ENCODE results near the gene JAKMIP1. TPM values are rescaled to one million over a fixed set of nuclear protein-coding genes. Genes with fewer than 3 reads are reported as not detected.

The JAKMIP1 gene
- total RNA-seq, 1 experiment from 2014 or later, result not detected

DNA sequence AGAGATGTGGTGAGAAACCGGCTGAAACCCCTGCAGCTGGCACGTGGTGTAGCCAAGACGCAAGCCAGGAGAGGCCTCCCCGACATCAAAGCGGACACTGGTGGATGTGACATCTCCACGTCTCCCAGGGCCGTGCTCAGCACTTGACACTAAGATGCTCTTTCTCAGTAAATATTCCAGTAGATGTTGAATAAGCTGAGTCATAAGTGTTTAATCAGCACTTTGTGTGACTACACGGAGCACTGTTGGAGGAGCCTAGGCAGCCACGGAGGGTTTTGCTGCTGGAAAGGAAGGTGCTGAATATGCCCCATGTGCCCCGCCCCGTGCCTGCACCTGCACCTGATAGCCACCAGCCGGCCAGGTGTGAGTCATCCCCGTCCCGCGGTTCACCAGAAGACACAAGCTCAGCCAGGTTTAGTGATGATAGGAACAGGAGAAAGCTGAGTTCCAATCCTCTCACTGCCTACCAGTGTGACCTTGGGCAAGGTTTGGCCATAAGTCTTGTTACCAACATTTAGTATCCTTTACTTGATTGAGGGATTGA is 153.1 kb downstream of the JAKMIP1 start (continued):
- TF ChIP-seq, protein P1, sequence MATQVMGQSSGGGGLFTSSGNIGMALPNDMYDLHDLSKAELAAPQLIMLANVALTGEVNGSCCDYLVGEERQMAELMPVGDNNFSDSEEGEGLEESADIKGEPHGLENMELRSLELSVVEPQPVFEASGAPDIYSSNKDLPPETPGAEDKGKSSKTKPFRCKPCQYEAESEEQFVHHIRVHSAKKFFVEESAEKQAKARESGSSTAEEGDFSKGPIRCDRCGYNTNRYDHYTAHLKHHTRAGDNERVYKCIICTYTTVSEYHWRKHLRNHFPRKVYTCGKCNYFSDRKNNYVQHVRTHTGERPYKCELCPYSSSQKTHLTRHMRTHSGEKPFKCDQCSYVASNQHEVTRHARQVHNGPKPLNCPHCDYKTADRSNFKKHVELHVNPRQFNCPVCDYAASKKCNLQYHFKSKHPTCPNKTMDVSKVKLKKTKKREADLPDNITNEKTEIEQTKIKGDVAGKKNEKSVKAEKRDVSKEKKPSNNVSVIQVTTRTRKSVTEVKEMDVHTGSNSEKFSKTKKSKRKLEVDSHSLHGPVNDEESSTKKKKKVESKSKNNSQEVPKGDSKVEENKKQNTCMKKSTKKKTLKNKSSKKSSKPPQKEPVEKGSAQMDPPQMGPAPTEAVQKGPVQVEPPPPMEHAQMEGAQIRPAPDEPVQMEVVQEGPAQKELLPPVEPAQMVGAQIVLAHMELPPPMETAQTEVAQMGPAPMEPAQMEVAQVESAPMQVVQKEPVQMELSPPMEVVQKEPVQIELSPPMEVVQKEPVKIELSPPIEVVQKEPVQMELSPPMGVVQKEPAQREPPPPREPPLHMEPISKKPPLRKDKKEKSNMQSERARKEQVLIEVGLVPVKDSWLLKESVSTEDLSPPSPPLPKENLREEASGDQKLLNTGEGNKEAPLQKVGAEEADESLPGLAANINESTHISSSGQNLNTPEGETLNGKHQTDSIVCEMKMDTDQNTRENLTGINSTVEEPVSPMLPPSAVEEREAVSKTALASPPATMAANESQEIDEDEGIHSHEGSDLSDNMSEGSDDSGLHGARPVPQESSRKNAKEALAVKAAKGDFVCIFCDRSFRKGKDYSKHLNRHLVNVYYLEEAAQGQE (IDR thresholded peaks at IDR 0.05; ENCODE audit: low read depth), result no peak
- TF ChIP-seq YY1 (IDR thresholded peaks at IDR 0.05; ENCODE audit: extremely low read depth, insufficient replicate concordance, low read depth, low read length), result no peak

DNA sequence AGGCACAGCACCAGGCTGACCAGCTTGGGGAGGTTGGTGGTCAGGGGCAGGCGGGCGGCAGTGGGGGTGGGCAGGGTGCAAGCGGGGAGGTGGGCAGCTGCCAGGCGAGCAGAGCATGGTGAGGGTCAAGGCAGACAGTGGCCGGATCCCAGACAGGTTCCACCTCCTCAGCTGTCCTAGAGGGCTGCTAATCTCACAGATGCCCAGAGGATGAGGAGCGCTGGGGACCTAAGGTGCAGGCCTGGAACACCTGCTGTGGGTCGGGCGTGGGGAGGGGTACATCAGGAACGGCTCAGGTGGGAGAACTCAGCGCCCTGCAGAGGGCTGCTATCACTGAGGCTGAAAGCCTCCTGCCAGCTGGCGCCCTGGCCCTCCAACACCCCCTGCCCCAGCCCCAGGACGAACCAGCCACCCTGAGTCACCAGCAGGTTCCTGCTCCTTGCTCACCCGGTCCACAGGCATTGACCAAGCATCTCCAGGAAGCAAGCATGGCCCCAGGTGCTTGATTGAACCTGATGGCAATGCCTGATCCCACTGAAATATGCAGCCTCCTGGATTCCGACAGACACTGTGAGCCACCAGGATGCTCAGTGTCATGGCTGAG is 153.7 kb downstream of the JAKMIP1 start:
- no peak for TF ChIP-seq CBX3 (IDR thresholded peaks at IDR 0.05; ENCODE audit: low read depth)
- no peak for TF ChIP-seq TCF7L2 (IDR thresholded peaks at IDR 0.05; ENCODE audit: borderline replicate concordance, extremely low read depth, insufficient read depth, insufficient read length)
- TF ChIP-seq SP1 (IDR thresholded peaks at IDR 0.05; ENCODE audit: low read depth), result no peak
- no peak for TF ChIP-seq CEBPB (IDR thresholded peaks at IDR 0.05; ENCODE audit: low read depth)
- no TSS peak for BruUV-seq (replicated peaks)
- ChIA-PET RAD21 (ENCODE audit: low non-redundant PET in 1 of 2, low total read pairs in 2 of 2, uncharacterized antibody in 2 of 2, unreplicated experiment in 2 of 2) (interaction anchor here in 1 of 2 experiments (0.6 kb wide), 1 partner anchor 41 kb away, joined by 3 read pairs; no protein-coding TSS in a partner anchor), POLR2A (no interaction called here), CTCF (interaction anchor here (1.0 kb wide), 1 partner anchor 49 kb away, joined by 5 read pairs; no protein-coding TSS in a partner anchor)
- Histone ChIP-seq H3K4me3 (replicated peaks in 1 of 2; ENCODE audit: low read depth in 1 of 2, low read length in 2 of 2) (no peak overlapping the region), H3K9me2 (ENCODE audit: insufficient read depth) (no peaks in the 10 kb centered on the region), H2AFZ (ENCODE audit: low read depth, low read length, poor library complexity, severe bottlenecking) (no peak overlapping the region), H3K9ac (ENCODE audit: low read length) (no peak overlapping the region), H3K4me2 (ENCODE audit: low read length) (no peak overlapping the region), H3K36me3 (ENCODE audit: control insufficient read depth in 1 of 2, insufficient read depth in 2 of 2, low read length in 2 of 2) (no peaks in the 10 kb centered on the region), H4K20me1 (ENCODE audit: insufficient read depth) (no peaks in the 10 kb centered on the region), H3K27me3 (ENCODE audit: insufficient read depth, low read length) (peaks cover 38% of the 10 kb centered on the region; the same call in 1 of the 2 replicates), H3K79me2 (ENCODE audit: insufficient read depth, low read length) (no peaks in the 10 kb centered on the region), H3K27ac (ENCODE audit: low read depth, low read length) (no peak overlapping the region), H3K9me3 (ENCODE audit: control insufficient read depth in 1 of 2, insufficient read depth in 1 of 2, low read depth in 1 of 2, low read length in 2 of 2) (no peaks in the 10 kb centered on the region), H3K4me1 (ENCODE audit: control insufficient read depth in 1 of 2, insufficient read depth in 2 of 2, low read length in 2 of 2) (peaks cover 0 to 6% of the 10 kb centered on the region in 2 experiments; a peak in 2 of 4 replicates)
- intact Hi-C loops (cut with micrococcal nuclease), result no loop called here
- no peak for ATAC-seq
- DNase-seq (ENCODE audit: low read depth, low spot score), result no peak
